Stimulated activated CD4-positive, alpha-beta T cell treated with anti-CD3 and anti-CD28 coated beads, TNF-alpha, amount 100 ng/mL, for 4 hours (primary cell): ENCODE measurements around the gene ZC3HAV1.
"Not testable (repeated sequence)": the region's sequence is repeated elsewhere in the genome, so short reads cannot be mapped to it uniquely, and the experiment has no call there.

ENCODE experiments used
- DNase-seq, 3 experiments: peaks; one replicate each; pipeline ENCODE4 v3.0.0-alpha.2; 2020; ENCODE audit warnings: low read depth in 3 of 3

ZC3HAV1 gene

GRCh38 chr7:139109188-139109982 is at the start of gene ZC3HAV1:
Gene ZC3HAV1 (minus strand): TSS chr7:139109720. CDS start chr7:139109331, 389 bp downstream.
- peak; percentile 70 to 82 (median 79) for DNase-seq

- no peak for DNase-seq
Observed at GRCh38 chr7:139153832-139154231, 44.3 kb upstream of the ZC3HAV1 start.

GRCh38 chr7:139152149-139152548 is 42.6 kb upstream of the ZC3HAV1 start:
- no peak for DNase-seq

- DNase-seq, result no peak
Observed at GRCh38 chr7:139139150-139139549, 29.6 kb upstream of the ZC3HAV1 start.

- peak; percentile 67 to 76 (median 72) for DNase-seq
Observed at GRCh38 chr7:139133335-139134139, 24.0 kb upstream of the ZC3HAV1 start.

- DNase-seq, result no peak
Observed at GRCh38 chr7:139132887-139133286, 23.4 kb upstream of the ZC3HAV1 start.

GRCh38 chr7:139131601-139132041 is 22.1 kb upstream of the ZC3HAV1 start:
- no peak for DNase-seq

- DNase-seq, result not testable (repeated sequence)
Observed at GRCh38 chr7:139129814-139130213, 20.3 kb upstream of the ZC3HAV1 start.

- DNase-seq, result no peak
Observed at GRCh38 chr7:139127648-139128047, 18.1 kb upstream of the ZC3HAV1 start.

- no peak for DNase-seq
Observed at GRCh38 chr7:139125657-139126056, 16.1 kb upstream of the ZC3HAV1 start.

- not testable (repeated sequence) for DNase-seq
Observed at GRCh38 chr7:139124995-139125394, 15.5 kb upstream of the ZC3HAV1 start.

GRCh38 chr7:139124084-139124914 is 14.8 kb upstream of the ZC3HAV1 start:
- DNase-seq, result no peak

- no peak for DNase-seq
Observed at GRCh38 chr7:139119486-139119849, 9.9 kb upstream of the ZC3HAV1 start.

GRCh38 chr7:139118805-139119485 is 9.4 kb upstream of the ZC3HAV1 start:
- no peak for DNase-seq

GRCh38 chr7:139118234-139118804 is 8.8 kb upstream of the ZC3HAV1 start:
- no peak for DNase-seq

- DNase-seq, result no peak
Observed at GRCh38 chr7:139117599-139118233, 8.2 kb upstream of the ZC3HAV1 start.

GRCh38 chr7:139116999-139117398 is 7.5 kb upstream of the ZC3HAV1 start:
- DNase-seq, result no peak

- no peak for DNase-seq
Observed at GRCh38 chr7:139115104-139115503, 5.6 kb upstream of the ZC3HAV1 start.

GRCh38 chr7:139114585-139114984 is 5.1 kb upstream of the ZC3HAV1 start:
- no peak for DNase-seq

GRCh38 chr7:139114018-139114417 is 4.5 kb upstream of the ZC3HAV1 start:
- no peak for DNase-seq
